HCT116 (cell line): Measurements from ENCODE around the gene SMPDL3B. TPM values are rescaled to one million over a fixed set of nuclear protein-coding genes. Genes with fewer than 3 reads are reported as not detected.

Source experiments
- ATAC-seq: fragments of 200-7000 bp; cut with Tn5 transposase; 2 replicates; pipeline ENCODE4 v1.9.1; 2020; ENCODE audit warnings: mild to moderate bottlenecking, moderate library complexity
- BruUV-seq: library from RNA; stranded (reverse); fragments of 400-500 nt; replicated peaks from 2 replicates; lab custom pipeline; 2021; lab: Mats Ljungman, UMichigan
- CTCF ChIA-PET: fragments of 300-600 bp; sonication (Branson Sonifier 250); formaldehyde crosslinking; loops from one replicate; lab custom pipeline; 2021; ENCODE audit warnings: antibody characterized with exemption; lab: Charles Lee
- POLR2A ChIA-PET: fragments of 300-600, 350-600 bp; sonication (Branson Sonifier 250); formaldehyde crosslinking; loops from one replicate; lab custom pipeline; 2021; ENCODE audit warnings: antibody characterized with exemption; lab: Charles Lee
- RAD21 ChIA-PET, 2 experiments: fragments of 300-600 bp; sonication (Branson Sonifier 250); formaldehyde crosslinking; loops; one replicate each; lab custom pipeline; 2023; ENCODE audit warnings: low total read pairs in 2 of 2; ENCODE audit not compliant: uncharacterized antibody in 2 of 2, unreplicated experiment in 2 of 2, low non-redundant PET in 1 of 2; lab: Charles Lee
- DNase-seq: peaks from one replicate; pipeline ENCODE4 v3.0.0-alpha.2; 2010; ENCODE audit warnings: low read depth, low spot score
- H2AFZ ChIP-seq: fragments of 200-600 bp; shearing (Covaris generic), sonication (generic); 2 replicates; pipeline ENCODE4 v1.6.1; 2017; ENCODE audit warnings: low read depth, mixed run types, mixed read lengths, antibody characterized with exemption, low read length; ENCODE audit not compliant: poor library complexity, severe bottlenecking
- H3K27ac ChIP-seq: 2 replicates; pipeline ENCODE4 v1.5.1; 2012; ENCODE audit warnings: low read depth, low read length
- H3K27me3 ChIP-seq: fragments of 200-600 bp; sonication (generic); 2 replicates; pipeline ENCODE4 v1.6.1; 2016; ENCODE audit warnings: mixed run types, low read length, mixed read lengths; ENCODE audit not compliant: insufficient read depth
- H3K36me3 ChIP-seq, 2 experiments: fragments of 200-500 bp in 1 of 2; fragments of 200-600 bp in 1 of 2; sonication (Bioruptor generic) in 1 of 2; sonication (generic) in 1 of 2; 2 replicates each; pipeline versions ENCODE4 v1.5.1 to v1.6.1; 2014 to 2016; ENCODE audit warnings: low read length in 2 of 2, inconsistent platforms in 1 of 2, mixed read lengths in 1 of 2, mixed run types in 1 of 2; ENCODE audit not compliant: insufficient read depth in 2 of 2, control insufficient read depth in 1 of 2
- H3K4me1 ChIP-seq, 2 experiments: fragments of 200-600 bp in 1 of 2; sonication (generic) in 1 of 2; 2 replicates each; pipeline versions ENCODE4 v1.5.1 to v1.6.1; 2012 to 2017; ENCODE audit warnings: low read length in 2 of 2, inconsistent platforms in 1 of 2, mild to moderate bottlenecking in 1 of 2, mixed read lengths in 1 of 2, mixed run types in 1 of 2, moderate library complexity in 1 of 2; ENCODE audit not compliant: insufficient read depth in 2 of 2, control insufficient read depth in 1 of 2
- H3K4me2 ChIP-seq: fragments of 200-600 bp; sonication (generic); 2 replicates; pipeline ENCODE4 v1.6.1; 2017; ENCODE audit warnings: mixed run types, low read length, mixed read lengths
- H3K4me3 ChIP-seq, 2 experiments: fragments of 200-600 bp in 1 of 2; sonication (generic) in 1 of 2; replicated peaks in 1 of 2; 2 replicates each; pipeline ENCODE4 v1.5.1; 2011 to 2016; ENCODE audit warnings: low read length in 2 of 2, control low read depth in 1 of 2, low read depth in 1 of 2, mild to moderate bottlenecking in 1 of 2, mixed read lengths in 1 of 2, mixed run types in 1 of 2
- H3K79me2 ChIP-seq: fragments of 200-600 bp; sonication (generic); 2 replicates; pipeline ENCODE4 v1.6.1; 2017; ENCODE audit warnings: mild to moderate bottlenecking, mixed run types, low read length, moderate library complexity, mixed read lengths; ENCODE audit not compliant: insufficient read depth
- H3K9ac ChIP-seq: fragments of 200-600 bp; sonication (generic); 2 replicates; pipeline ENCODE4 v1.6.1; 2016; ENCODE audit warnings: low read length, mixed read lengths
- H3K9me2 ChIP-seq: fragments of 200-600 bp; sonication (generic), shearing (Covaris generic); 2 replicates; pipeline ENCODE4 v1.6.1; 2017; ENCODE audit warnings: mixed run types, mild to moderate bottlenecking, moderate library complexity; ENCODE audit not compliant: insufficient read depth
- H3K9me3 ChIP-seq, 2 experiments: fragments of 200-500 bp in 1 of 2; fragments of 200-600 bp in 1 of 2; sonication (Bioruptor generic) in 1 of 2; sonication (generic) in 1 of 2; 2 replicates each; pipeline ENCODE4 v1.6.1; 2014 to 2017; ENCODE audit warnings: low read length in 2 of 2, mixed read lengths in 2 of 2, inconsistent platforms in 1 of 2, low read depth in 1 of 2, mild to moderate bottlenecking in 1 of 2, mixed run types in 1 of 2, moderate library complexity in 1 of 2; ENCODE audit not compliant: control insufficient read depth in 1 of 2, insufficient read depth in 1 of 2
- H4K20me1 ChIP-seq: fragments of 200-600 bp; sonication (generic), shearing (Covaris generic); 2 replicates; pipeline ENCODE4 v1.6.1; 2017; ENCODE audit warnings: mixed run types, mild to moderate bottlenecking, moderate library complexity; ENCODE audit not compliant: insufficient read depth
- CBX3 ChIP-seq: IDR thresholded peaks from 2 replicates; pipeline ENCODE4 v1.6.1; 2012; ENCODE audit warnings: low read depth
- CEBPB ChIP-seq: IDR thresholded peaks from 2 replicates; pipeline ENCODE4 v1.6.1; 2012; ENCODE audit warnings: low read depth
- EZH2 ChIP-seq: fragments of 200-600 bp; sonication (generic); IDR thresholded peaks from 2 replicates; pipeline ENCODE4 v1.6.1; 2017; ENCODE audit warnings: antibody characterized with exemption, mixed run types
- EZH2phosphoT487 ChIP-seq: fragments of 200-600 bp; IDR thresholded peaks from 2 replicates; pipeline ENCODE4 v1.6.1; 2018; ENCODE audit warnings: antibody characterized with exemption, borderline replicate concordance
- FOSL1 ChIP-seq: IDR thresholded peaks from 2 replicates; pipeline ENCODE4 v1.6.1; 2012; ENCODE audit warnings: low read depth
- JUND ChIP-seq: IDR thresholded peaks from 2 replicates; pipeline ENCODE4 v1.6.1; 2012
- POLR2AphosphoS5 ChIP-seq: IDR thresholded peaks from 2 replicates; pipeline ENCODE4 v1.6.1; 2011; ENCODE audit warnings: mild to moderate bottlenecking, low read depth, low read length, moderate library complexity
- SIN3A ChIP-seq: IDR thresholded peaks from 2 replicates; pipeline ENCODE4 v1.6.1; 2012; ENCODE audit warnings: low read depth
- SRF ChIP-seq: IDR thresholded peaks from 2 replicates; pipeline ENCODE4 v1.6.1; 2012; ENCODE audit warnings: low read depth
- TCF7L2 ChIP-seq: IDR thresholded peaks from 2 replicates; pipeline ENCODE4 v1.7.0; 2011; ENCODE audit warnings: borderline replicate concordance, inconsistent platforms; ENCODE audit not compliant: insufficient read depth, insufficient read length; ENCODE audit errors: extremely low read depth
- ZFX ChIP-seq: fragments of 450-650 bp; IDR thresholded peaks from 2 replicates; pipeline ENCODE4 v1.6.1; 2017
- intact Hi-C: fragments of 100-400 bp; cut with micrococcal nuclease; formaldehyde crosslinking; loops from 2 replicates; pipeline ENCODE4 v1.10.0; 2022
- total RNA-seq: library from RNA; stranded (reverse); gene quantifications from one replicate; pipeline ENCODE4 v1.2.1, GENCODE V29; 2021; ENCODE audit not compliant: unreplicated experiment
- TF ChIP-seq, protein P1 (sequence below): IDR thresholded peaks from 2 replicates; pipeline ENCODE4 v1.6.1; 2011; ENCODE audit warnings: mild to moderate bottlenecking, low read length, moderate library complexity; ENCODE audit not compliant: insufficient replicate concordance; ENCODE audit errors: extremely low read depth
- TF ChIP-seq, protein P2 (sequence below), 3 experiments: fragments of 200-600 bp in 1 of 3; sonication (generic) in 1 of 3; IDR thresholded peaks in 2 of 3; conservative IDR thresholded peaks in 1 of 3; 2 replicates each; pipeline ENCODE4 v1.5.1; 2012 to 2017; ENCODE audit warnings: low read depth in 2 of 3, low read length in 2 of 3, antibody characterized with exemption in 1 of 3, borderline replicate concordance in 1 of 3, control low read depth in 1 of 3, mild to moderate bottlenecking in 1 of 3, mixed read lengths in 1 of 3, mixed run types in 1 of 3, moderate library complexity in 1 of 3; ENCODE audit not compliant: insufficient read depth in 1 of 3
- TF ChIP-seq, protein P3 (sequence below): IDR thresholded peaks from 2 replicates; pipeline ENCODE4 v1.6.1; 2012
- TF ChIP-seq, protein P4 (sequence below): IDR thresholded peaks from 2 replicates; pipeline ENCODE4 v1.6.1; 2012

The SMPDL3B gene
- total RNA-seq, 1 experiment from 2014 or later, result 16.4 TPM

DNA sequence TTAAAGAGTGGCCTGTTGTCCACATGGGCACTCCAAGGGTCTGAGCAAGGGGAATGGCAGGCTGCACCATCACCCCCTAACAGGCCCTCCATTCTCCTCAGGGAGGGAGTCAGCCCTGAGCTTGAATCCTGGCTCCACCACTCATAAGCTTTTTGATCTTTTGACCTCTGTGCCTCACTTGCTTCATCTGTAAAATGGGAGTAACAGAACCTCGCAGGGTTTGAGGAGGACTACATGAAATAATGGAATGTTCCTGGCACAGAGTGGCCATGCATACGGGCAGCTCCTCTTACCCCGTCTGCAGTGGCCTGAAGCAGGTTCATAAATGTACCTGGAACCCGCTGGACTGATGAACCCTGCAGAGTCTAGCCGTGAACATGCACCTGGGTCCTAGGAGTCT is 22.9 kb downstream of the SMPDL3B start:
- H3K4me1 ChIP-seq, result peaks cover 17 to 36% of the 10 kb centered on the region in 2 experiments
- no peak overlapping the region for H3K4me2 ChIP-seq
- H3K9ac ChIP-seq, result no peak overlapping the region
- no peaks in the 10 kb centered on the region for H4K20me1 ChIP-seq
- no peaks in the 10 kb centered on the region for H3K36me3 ChIP-seq
- H3K4me3 ChIP-seq, result no peak overlapping the region
- H3K27ac ChIP-seq, result no peak overlapping the region
- no TSS peak for BruUV-seq
- POLR2A ChIA-PET, result no interaction called here
- H3K9me2 ChIP-seq, result no peaks in the 10 kb centered on the region
- no peak for ATAC-seq
- H3K9me3 ChIP-seq, result no peaks in the 10 kb centered on the region
- intact Hi-C loops, result no loop called here
- no peak overlapping the region for H2AFZ ChIP-seq
- CTCF ChIA-PET, result interaction anchor here (1.0 kb wide), 1 partner anchor 18 kb away, joined by 3 read pairs; no protein-coding TSS in a partner anchor
- RAD21 ChIA-PET, result no interaction called here
- peaks cover 7% of the 10 kb centered on the region; the same call in 1 of the 2 replicates for H3K79me2 ChIP-seq
- TF ChIP-seq SIN3A, result no peak
- TF ChIP-seq, protein P1, sequence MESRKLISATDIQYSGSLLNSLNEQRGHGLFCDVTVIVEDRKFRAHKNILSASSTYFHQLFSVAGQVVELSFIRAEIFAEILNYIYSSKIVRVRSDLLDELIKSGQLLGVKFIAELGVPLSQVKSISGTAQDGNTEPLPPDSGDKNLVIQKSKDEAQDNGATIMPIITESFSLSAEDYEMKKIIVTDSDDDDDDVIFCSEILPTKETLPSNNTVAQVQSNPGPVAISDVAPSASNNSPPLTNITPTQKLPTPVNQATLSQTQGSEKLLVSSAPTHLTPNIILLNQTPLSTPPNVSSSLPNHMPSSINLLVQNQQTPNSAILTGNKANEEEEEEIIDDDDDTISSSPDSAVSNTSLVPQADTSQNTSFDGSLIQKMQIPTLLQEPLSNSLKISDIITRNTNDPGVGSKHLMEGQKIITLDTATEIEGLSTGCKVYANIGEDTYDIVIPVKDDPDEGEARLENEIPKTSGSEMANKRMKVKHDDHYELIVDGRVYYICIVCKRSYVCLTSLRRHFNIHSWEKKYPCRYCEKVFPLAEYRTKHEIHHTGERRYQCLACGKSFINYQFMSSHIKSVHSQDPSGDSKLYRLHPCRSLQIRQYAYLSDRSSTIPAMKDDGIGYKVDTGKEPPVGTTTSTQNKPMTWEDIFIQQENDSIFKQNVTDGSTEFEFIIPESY, result no peak
- no peak for DNase-seq
- no peaks in the 10 kb centered on the region for H3K27me3 ChIP-seq

DNA sequence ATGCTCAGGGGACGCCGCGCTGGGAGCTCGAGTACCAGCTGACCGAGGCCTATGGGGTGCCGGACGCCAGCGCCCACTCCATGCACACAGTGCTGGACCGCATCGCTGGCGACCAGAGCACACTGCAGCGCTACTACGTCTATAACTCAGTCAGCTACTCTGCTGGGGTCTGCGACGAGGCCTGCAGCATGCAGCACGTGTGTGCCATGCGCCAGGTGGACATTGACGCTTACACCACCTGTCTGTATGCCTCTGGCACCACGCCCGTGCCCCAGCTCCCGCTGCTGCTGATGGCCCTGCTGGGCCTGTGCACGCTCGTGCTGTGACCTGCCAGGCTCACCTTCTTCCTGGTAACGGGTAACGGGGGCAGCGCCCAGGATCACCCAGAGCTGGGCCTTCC is 23.7 kb downstream of the SMPDL3B start:
- TF ChIP-seq POLR2AphosphoS5 (no peak), CBX3 (no peak), SRF (no peak), ZFX (no peak), TCF7L2 (no peak), EZH2phosphoT487 (no peak), CEBPB (no peak), EZH2 (no peak), JUND (no peak), FOSL1 (no peak)
- TF ChIP-seq, protein P2, sequence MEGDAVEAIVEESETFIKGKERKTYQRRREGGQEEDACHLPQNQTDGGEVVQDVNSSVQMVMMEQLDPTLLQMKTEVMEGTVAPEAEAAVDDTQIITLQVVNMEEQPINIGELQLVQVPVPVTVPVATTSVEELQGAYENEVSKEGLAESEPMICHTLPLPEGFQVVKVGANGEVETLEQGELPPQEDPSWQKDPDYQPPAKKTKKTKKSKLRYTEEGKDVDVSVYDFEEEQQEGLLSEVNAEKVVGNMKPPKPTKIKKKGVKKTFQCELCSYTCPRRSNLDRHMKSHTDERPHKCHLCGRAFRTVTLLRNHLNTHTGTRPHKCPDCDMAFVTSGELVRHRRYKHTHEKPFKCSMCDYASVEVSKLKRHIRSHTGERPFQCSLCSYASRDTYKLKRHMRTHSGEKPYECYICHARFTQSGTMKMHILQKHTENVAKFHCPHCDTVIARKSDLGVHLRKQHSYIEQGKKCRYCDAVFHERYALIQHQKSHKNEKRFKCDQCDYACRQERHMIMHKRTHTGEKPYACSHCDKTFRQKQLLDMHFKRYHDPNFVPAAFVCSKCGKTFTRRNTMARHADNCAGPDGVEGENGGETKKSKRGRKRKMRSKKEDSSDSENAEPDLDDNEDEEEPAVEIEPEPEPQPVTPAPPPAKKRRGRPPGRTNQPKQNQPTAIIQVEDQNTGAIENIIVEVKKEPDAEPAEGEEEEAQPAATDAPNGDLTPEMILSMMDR (IDR thresholded peaks at IDR 0.05 in 2 of 3, conservative IDR thresholded peaks at IDR 0.05 in 1 of 3; ENCODE audit: borderline replicate concordance in 1 of 3, insufficient read depth in 1 of 3, low read depth in 2 of 3, low read length in 2 of 3), result no peak
- TF ChIP-seq, protein P3, sequence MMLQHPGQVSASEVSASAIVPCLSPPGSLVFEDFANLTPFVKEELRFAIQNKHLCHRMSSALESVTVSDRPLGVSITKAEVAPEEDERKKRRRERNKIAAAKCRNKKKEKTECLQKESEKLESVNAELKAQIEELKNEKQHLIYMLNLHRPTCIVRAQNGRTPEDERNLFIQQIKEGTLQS, result no peak
- TF ChIP-seq, protein P1, result no peak
- TF ChIP-seq, protein P4, sequence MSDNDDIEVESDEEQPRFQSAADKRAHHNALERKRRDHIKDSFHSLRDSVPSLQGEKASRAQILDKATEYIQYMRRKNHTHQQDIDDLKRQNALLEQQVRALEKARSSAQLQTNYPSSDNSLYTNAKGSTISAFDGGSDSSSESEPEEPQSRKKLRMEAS, result no peak
- Histone ChIP-seq H3K9ac (no peak overlapping the region), H3K4me1 (peaks cover 17 to 36% of the 10 kb centered on the region in 2 experiments), H2AFZ (no peak overlapping the region), H3K4me3 (no peak overlapping the region; a peak in 1 of 4 replicates), H3K27ac (peak overlapping the region; percentile 96), H3K4me2 (peak overlapping the region; percentile 100), H3K27me3 (no peaks in the 10 kb centered on the region), H3K9me2 (no peaks in the 10 kb centered on the region), H3K79me2 (peaks cover 7% of the 10 kb centered on the region; the same call in 1 of the 2 replicates), H3K9me3 (no peaks in the 10 kb centered on the region), H4K20me1 (no peaks in the 10 kb centered on the region), H3K36me3 (no peaks in the 10 kb centered on the region)
- no TSS peak for BruUV-seq
- ChIA-PET RAD21 (no interaction called here), CTCF (no interaction called here), POLR2A (no interaction called here)
- intact Hi-C loops, result no loop called here
- DNase-seq (no peak), ATAC-seq (no peak)
